Measurements from ENCODE around the gene DSTYK.
A peak's percentile ranks its signal among the peaks of the same experiment; 100 is the strongest.

Gene DSTYK

DNA sequence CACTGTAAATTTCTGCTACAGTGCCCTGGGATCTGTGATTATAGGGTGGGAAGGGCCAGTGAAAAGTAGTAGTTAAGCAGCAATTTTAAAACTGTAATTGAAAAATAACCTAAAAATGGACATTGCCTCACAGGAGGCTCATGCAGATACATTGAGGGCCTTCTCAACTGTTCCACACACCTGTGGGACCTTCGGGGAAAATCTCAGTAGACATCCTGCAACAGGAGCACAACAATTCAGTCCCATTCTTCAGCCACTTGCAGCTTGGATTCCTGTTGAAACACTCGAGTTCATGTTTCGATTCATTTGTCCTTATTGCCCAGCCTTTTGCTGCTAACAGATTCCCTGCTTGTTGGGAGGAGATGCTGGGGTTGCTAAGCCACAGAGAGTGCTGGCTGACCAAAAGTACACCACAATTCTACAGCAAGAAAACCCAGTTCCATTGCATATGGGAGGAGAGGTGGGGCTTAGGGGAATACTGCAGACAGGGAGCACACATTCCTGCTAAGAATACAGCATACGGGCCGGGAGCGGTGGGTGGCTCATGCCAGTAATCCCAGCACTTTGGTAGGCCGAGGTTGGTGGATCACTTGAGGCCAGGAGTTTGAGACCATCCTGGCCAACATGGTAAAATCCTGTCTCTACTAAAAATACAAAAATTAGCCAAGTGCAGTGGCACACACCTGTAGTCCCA lies 20.8 kb upstream of the DSTYK start:
- CTCF ChIA-PET, result interaction anchor here (1.2 to 25.0 kb wide), 4 partner anchors 20 to 93 kb away, joined by 3 to 743 read pairs (median 8); no protein-coding TSS in a partner anchor
- TF ChIP-seq, protein P1, sequence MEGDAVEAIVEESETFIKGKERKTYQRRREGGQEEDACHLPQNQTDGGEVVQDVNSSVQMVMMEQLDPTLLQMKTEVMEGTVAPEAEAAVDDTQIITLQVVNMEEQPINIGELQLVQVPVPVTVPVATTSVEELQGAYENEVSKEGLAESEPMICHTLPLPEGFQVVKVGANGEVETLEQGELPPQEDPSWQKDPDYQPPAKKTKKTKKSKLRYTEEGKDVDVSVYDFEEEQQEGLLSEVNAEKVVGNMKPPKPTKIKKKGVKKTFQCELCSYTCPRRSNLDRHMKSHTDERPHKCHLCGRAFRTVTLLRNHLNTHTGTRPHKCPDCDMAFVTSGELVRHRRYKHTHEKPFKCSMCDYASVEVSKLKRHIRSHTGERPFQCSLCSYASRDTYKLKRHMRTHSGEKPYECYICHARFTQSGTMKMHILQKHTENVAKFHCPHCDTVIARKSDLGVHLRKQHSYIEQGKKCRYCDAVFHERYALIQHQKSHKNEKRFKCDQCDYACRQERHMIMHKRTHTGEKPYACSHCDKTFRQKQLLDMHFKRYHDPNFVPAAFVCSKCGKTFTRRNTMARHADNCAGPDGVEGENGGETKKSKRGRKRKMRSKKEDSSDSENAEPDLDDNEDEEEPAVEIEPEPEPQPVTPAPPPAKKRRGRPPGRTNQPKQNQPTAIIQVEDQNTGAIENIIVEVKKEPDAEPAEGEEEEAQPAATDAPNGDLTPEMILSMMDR (IDR thresholded peaks at IDR 0.05; ENCODE audit: control extremely low read depth, extremely low read depth, low read depth, missing control alignments), result no peak
- POLR2A ChIA-PET, result no interaction called here
- no peak for DNase-seq (ENCODE audit: extremely low spot score)

DNA sequence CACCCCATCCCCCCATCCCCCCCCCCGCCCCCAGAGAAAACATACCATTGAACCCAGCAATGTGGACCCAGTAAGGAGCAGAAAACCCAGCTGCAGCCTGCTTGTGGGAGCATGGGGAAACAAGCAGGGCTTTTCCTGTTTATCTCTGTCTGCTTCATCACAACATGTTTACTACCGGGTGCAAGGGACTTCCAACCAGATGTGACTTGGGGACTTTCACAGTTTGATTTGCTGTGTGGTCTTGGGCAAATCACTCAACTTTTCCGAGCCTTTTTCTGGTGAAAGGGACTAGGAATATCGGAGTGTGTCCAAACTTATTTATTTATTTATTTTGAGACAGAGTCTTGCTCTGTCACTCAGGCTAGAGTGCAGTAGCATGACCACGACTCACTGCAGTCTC lies 19.5 kb upstream of the DSTYK start:
- ChIA-PET POLR2A (no interaction called here), CTCF (interaction anchor here (1.4 to 25.0 kb wide), 5 partner anchors 12 to 241 kb away, joined by 3 to 743 read pairs (median 10); no protein-coding TSS in a partner anchor)
- TF ChIP-seq, protein P1 (IDR thresholded peaks at IDR 0.05; ENCODE audit: control extremely low read depth, extremely low read depth, low read depth, missing control alignments), result no peak
- no peak for DNase-seq (ENCODE audit: extremely low spot score)

DNA sequence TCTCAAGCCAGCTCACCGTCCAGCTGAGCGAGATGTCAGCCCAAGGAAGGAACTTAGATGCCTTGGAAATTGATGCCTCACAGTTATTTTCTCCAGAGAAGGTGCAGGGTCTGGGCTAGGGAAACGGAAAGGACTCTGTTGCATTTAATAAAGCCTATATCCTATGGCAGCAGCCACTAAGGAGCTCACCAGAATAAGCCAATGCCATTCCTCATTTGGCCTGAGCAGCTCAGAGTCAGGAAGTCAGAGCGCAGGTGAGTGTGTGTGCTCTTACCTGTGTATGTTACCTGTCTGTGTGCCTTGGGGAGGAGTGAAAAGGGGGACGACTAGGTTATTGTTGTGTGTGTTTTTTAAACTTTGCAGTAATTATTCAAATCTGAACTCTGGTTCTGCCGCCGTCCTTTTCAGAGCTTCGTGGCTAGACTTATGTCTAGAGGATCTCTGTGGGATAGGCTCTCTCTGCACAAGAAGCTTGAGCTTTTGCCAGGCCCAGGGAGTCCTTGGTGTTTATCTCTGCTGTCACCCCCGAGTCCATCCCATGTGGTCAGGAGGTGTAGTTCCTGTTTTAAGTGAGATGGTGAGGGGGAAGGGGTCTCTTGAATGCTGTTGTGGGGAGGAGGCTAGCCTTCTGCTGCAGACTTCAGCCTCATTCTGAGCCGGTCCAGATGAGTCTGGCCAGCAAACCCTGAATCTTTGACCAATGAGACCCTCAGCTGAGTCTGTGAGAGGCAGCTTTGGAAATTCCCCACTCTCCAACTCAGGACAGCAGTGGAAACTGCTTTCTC lies 18.6 kb upstream of the DSTYK start:
- TF ChIP-seq, protein P1 (IDR thresholded peaks at IDR 0.05; ENCODE audit: control extremely low read depth, extremely low read depth, low read depth, missing control alignments), result no peak
- CTCF ChIA-PET, result interaction anchor here (0.8 to 25.0 kb wide), 23 partner anchors 8 to 362 kb away, joined by 3 to 743 read pairs (median 4); partner anchors contain the start of gene NUAK2
- no peak for DNase-seq (ENCODE audit: extremely low spot score)
- POLR2A ChIA-PET, result interaction anchor here (0.7 kb wide), 1 partner anchor 27 kb away, joined by 4 read pairs; no protein-coding TSS in a partner anchor

DNA sequence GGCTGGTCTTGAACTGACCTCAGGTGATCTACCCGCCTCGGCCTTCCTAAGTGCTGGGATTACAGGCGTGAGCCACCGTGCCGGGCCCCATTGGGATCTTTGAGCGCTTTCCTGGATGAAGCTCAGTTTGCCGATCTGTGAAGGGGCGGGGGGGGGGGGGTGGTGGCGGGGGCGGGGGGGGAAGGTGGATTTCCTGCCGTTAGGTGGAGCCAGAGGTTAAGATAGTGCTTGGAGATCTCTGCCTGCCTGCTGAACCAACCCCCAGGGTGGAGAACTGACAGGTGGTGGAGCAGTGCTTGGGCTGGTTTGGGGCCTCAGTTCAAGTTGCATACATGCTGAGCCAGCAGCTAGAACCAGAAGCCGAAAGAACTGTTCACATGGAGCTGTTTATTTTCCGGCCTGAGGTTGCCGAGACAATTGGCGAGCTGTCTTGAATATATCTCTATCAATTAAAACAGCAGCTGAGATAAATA lies 17.9 kb upstream of the DSTYK start:
- TF ChIP-seq, protein P1 (IDR thresholded peaks at IDR 0.05; ENCODE audit: control extremely low read depth, extremely low read depth, low read depth, missing control alignments), result peak; percentile 36
- CTCF ChIA-PET, result interaction anchor here (0.8 to 25.0 kb wide), 27 partner anchors 7 to 362 kb away, joined by 3 to 743 read pairs (median 4); partner anchors contain the start of gene NUAK2
- DNase-seq (ENCODE audit: extremely low spot score), result peak; percentile 87
- POLR2A ChIA-PET, result interaction anchor here (0.7 kb wide), 1 partner anchor 27 kb away, joined by 4 read pairs; no protein-coding TSS in a partner anchor

DNA sequence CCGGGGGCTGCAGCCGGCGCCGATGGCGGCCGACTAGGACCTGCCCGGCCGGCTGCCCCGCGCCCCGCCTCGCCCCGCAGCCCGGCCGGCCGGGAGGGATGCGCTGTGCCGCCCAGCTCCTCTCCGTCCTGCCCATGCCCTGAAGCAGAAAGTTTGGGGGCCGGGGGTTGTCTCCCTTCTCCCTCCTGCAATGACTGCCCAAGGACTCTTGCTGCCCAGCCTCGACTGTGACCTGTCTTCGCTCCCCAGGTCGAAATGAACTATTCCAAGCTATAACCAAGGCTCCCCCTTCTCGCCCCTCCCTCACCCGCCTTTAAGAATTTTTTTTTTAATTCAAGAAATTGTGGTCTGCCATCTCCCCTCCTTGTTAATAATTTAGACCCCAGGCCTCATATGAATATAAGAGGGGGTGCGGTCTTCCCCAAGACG lies 16.6 kb upstream of the DSTYK start:
- POLR2A ChIA-PET, result interaction anchor here (0.5 kb wide), 1 partner anchor 58 kb away, joined by 7 read pairs; no protein-coding TSS in a partner anchor
- DNase-seq (ENCODE audit: extremely low spot score), result no peak
- CTCF ChIA-PET, result interaction anchor here (0.9 to 25.0 kb wide), 14 partner anchors 8 to 404 kb away, joined by 3 to 743 read pairs (median 4); no protein-coding TSS in a partner anchor
- TF ChIP-seq, protein P1 (IDR thresholded peaks at IDR 0.05; ENCODE audit: control extremely low read depth, extremely low read depth, low read depth, missing control alignments), result no peak

DNA sequence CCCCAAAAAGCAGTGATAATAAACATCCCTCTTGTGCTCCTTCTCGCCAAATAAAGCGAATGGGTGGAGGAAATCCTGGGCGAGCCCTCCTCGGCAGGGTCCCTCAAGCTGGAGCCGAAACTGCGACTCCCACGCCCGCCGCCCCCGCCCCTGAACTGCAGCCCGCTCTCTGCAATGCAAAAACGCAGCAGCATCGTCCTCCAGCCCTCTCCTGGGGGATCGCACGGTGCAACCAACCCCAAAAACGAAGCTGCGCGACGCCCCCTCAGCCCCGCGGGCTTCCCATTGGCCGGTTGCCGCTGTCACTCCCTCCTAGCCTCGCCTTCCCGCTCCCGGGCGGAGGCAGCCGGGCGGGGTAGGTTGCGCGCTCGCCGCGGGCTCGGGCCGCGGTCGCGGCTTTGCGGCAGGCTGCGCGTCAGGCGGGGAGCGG lies 16.1 kb upstream of the DSTYK start, which contains the start of gene TMCC2:
Gene TMCC2 (plus strand): TSS at position 363 of the 430 bp plus-strand sequence. CDS start 619 bp downstream, outside the sequence.
- TF ChIP-seq, protein P1 (IDR thresholded peaks at IDR 0.05; ENCODE audit: control extremely low read depth, extremely low read depth, low read depth, missing control alignments), result no peak
- ChIA-PET CTCF (interaction anchor here (0.9 to 25.0 kb wide), 10 partner anchors 8 to 258 kb away, joined by 3 to 743 read pairs (median 8); no protein-coding TSS in a partner anchor), POLR2A (interaction anchor here (0.5 kb wide), 1 partner anchor 58 kb away, joined by 7 read pairs; no protein-coding TSS in a partner anchor)

More for the DNA sequence above, 16.1 kb upstream of the DSTYK start, which contains the start of gene TMCC2:
- DNase-seq (ENCODE audit: extremely low spot score), result peak; percentile 94

All from GM10248 (cell line).